Activated naive CD4-positive, alpha-beta T cell treated with anti-CD3 and anti-CD28 coated beads for 36 hours (primary cell): ENCODE results near the gene PSMB7. TPM values are rescaled to one million over a fixed set of nuclear protein-coding genes. Genes with fewer than 3 reads are reported as not detected.

ENCODE experiments used
- CTCF ChIA-PET: fragments of 350-600 bp; sonication (Branson Sonifier 250); formaldehyde crosslinking; loops from one replicate; lab custom pipeline; 2021; ENCODE audit warnings: antibody characterized with exemption; lab: Charles Lee
- DNase-seq: peaks from one replicate; pipeline ENCODE4 v3.0.0-alpha.2; 2020
- H3K27ac Mint-ChIP-seq: one replicate; pipeline ENCODE4 v1.8.0; 2021; ENCODE audit warnings: mild to moderate bottlenecking, mixed read lengths
- H3K27me3 Mint-ChIP-seq: one replicate; pipeline ENCODE4 v1.8.0; 2021; ENCODE audit warnings: low read depth, mixed read lengths
- H3K36me3 Mint-ChIP-seq: one replicate; pipeline ENCODE4 v1.8.0; 2021; ENCODE audit warnings: low read depth, mixed read lengths
- H3K4me1 Mint-ChIP-seq: one replicate; pipeline ENCODE4 v1.8.0; 2021; ENCODE audit warnings: low read depth, mixed read lengths
- H3K4me3 Mint-ChIP-seq: one replicate; pipeline ENCODE4 v1.8.0; 2021; ENCODE audit warnings: mild to moderate bottlenecking, moderate library complexity, mixed read lengths
- H3K9me3 Mint-ChIP-seq: one replicate; pipeline ENCODE4 v1.8.0; 2021; ENCODE audit warnings: mixed read lengths
- intact Hi-C: fragments of 100-400 bp; cut with micrococcal nuclease; formaldehyde crosslinking; loops from one replicate; pipeline ENCODE4 v1.15.1; 2023
- total RNA-seq, 2 experiments: library from RNA; stranded (reverse); gene quantifications; one replicate each; pipeline ENCODE4 v1.2.3, GENCODE V29; 2021

Gene PSMB7
- total RNA-seq, 2 experiments from 2014 or later, result 161 to 167 TPM

- DNase-seq, result no peak
- H3K4me1 Mint-ChIP-seq, result peaks cover 28% of the 10 kb centered on the region
- H3K36me3 Mint-ChIP-seq, result peaks cover 17% of the 10 kb centered on the region
- intact Hi-C loops, result no loop called here
- H3K4me3 Mint-ChIP-seq, result no peak overlapping the region
- H3K9me3 Mint-ChIP-seq, result no peaks in the 10 kb centered on the region
- H3K27ac Mint-ChIP-seq, result no peak overlapping the region
- CTCF ChIA-PET, result interaction anchor here (0.6 kb wide), 2 partner anchors 353 to 937 kb away, joined by 3 to 7 read pairs; no protein-coding TSS in a partner anchor
- no peaks in the 10 kb centered on the region for H3K27me3 Mint-ChIP-seq
Observed at GRCh38 chr9:124386201-124386600, 29.0 kb downstream of the PSMB7 start.

GRCh38 chr9:124385623-124386022, 29.6 kb downstream of the PSMB7 start:
- no peak for DNase-seq
- H3K4me3 Mint-ChIP-seq, result no peak overlapping the region
- no peaks in the 10 kb centered on the region for H3K27me3 Mint-ChIP-seq
- intact Hi-C loops, result no loop called here
- peaks cover 25% of the 10 kb centered on the region for H3K4me1 Mint-ChIP-seq
- peaks cover 17% of the 10 kb centered on the region for H3K36me3 Mint-ChIP-seq
- H3K9me3 Mint-ChIP-seq, result no peaks in the 10 kb centered on the region
- H3K27ac Mint-ChIP-seq, result no peak overlapping the region
- CTCF ChIA-PET, result no interaction called here

- H3K36me3 Mint-ChIP-seq, result peaks cover 22% of the 10 kb centered on the region
- CTCF ChIA-PET, result interaction anchor here (0.5 kb wide), 1 partner anchor 125 kb away, joined by 3 read pairs; no protein-coding TSS in a partner anchor
Observed at GRCh38 chr9:124384846-124385245, 30.4 kb downstream of the PSMB7 start.

DNA sequence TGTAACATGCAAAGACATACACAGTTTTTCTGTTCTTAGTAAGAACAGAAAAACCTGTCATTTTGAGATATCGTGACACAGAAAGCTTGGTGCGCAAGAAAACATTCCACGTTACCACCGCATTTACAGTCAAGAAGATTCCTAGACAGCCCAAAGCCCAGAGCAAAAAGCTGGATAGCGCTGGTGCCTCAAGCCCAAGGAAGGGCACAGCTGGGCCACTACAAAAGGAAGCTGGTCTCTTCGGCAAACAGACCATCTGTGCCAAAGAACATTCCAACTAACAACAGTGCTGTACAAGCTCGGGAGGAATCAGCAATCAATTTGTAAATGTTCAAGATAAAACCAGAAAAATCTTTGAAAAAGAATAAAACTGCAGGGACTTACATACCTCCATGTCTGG, 31.0 kb downstream of the PSMB7 start:
- no peaks in the 10 kb centered on the region for H3K27me3 Mint-ChIP-seq
- CTCF ChIA-PET, result interaction anchor here (0.5 kb wide), 1 partner anchor 125 kb away, joined by 3 read pairs; no protein-coding TSS in a partner anchor
- intact Hi-C loops, result no loop called here
- H3K9me3 Mint-ChIP-seq, result no peaks in the 10 kb centered on the region
- H3K4me1 Mint-ChIP-seq, result peaks cover 21% of the 10 kb centered on the region
- DNase-seq, result no peak
- no peak overlapping the region for H3K27ac Mint-ChIP-seq
- peaks cover 19% of the 10 kb centered on the region for H3K36me3 Mint-ChIP-seq
- no peak overlapping the region for H3K4me3 Mint-ChIP-seq

More at GRCh38 chr9:124384846-124385245, 30.4 kb downstream of the PSMB7 start:
- Mint-ChIP-seq H3K27ac (no peak overlapping the region), H3K4me1 (peaks cover 24% of the 10 kb centered on the region), H3K27me3 (no peaks in the 10 kb centered on the region), H3K9me3 (no peaks in the 10 kb centered on the region), H3K4me3 (no peak overlapping the region)
- intact Hi-C loops, result no loop called here
- DNase-seq, result no peak

DNA sequence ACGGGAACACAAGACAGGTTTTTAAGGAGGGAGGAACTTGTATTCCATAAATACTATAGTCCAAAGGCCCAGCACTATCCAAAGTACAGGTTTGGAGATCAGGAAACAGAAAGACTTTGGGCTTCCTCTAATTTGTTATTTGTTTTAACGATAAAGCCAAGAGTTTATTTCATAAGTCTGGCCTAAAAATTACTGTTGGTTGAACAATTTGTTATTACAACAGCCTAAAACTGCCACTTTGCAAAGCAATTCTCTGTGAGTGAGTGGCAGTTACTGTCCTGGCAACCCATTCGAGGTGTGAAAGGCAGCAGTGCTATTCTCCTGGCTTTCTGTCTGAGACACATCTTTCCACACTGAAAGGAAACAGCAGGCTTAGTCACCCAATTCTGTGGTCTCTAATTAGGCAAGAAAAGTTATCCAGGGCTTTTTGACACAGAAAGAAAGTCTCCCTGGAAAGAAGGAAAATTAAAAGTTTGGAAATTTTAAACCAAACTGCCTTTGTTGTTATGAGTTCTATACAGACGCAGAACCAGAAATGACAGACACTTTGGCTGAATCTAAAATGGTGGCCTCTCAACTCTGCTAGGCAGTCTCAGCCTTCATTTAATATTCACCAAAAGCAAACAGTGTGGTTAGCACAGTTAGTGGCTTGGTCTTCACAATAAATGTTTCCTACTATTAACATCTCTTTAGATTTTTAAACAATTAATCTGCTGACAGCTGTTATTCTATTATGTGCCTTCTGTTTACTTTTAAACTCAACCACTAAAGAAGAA, 33.9 kb downstream of the PSMB7 start:
- no peak for DNase-seq
- no peaks in the 10 kb centered on the region for H3K27me3 Mint-ChIP-seq
- H3K9me3 Mint-ChIP-seq, result no peaks in the 10 kb centered on the region
- no peak overlapping the region for H3K4me3 Mint-ChIP-seq
- H3K36me3 Mint-ChIP-seq, result peaks cover 20% of the 10 kb centered on the region
- CTCF ChIA-PET, result interaction anchor here (0.6 kb wide), 1 partner anchor 154 kb away, joined by 4 read pairs; no protein-coding TSS in a partner anchor
- peaks cover 19% of the 10 kb centered on the region for H3K4me1 Mint-ChIP-seq
- H3K27ac Mint-ChIP-seq, result no peak overlapping the region
- intact Hi-C loops, result no loop called here

DNA sequence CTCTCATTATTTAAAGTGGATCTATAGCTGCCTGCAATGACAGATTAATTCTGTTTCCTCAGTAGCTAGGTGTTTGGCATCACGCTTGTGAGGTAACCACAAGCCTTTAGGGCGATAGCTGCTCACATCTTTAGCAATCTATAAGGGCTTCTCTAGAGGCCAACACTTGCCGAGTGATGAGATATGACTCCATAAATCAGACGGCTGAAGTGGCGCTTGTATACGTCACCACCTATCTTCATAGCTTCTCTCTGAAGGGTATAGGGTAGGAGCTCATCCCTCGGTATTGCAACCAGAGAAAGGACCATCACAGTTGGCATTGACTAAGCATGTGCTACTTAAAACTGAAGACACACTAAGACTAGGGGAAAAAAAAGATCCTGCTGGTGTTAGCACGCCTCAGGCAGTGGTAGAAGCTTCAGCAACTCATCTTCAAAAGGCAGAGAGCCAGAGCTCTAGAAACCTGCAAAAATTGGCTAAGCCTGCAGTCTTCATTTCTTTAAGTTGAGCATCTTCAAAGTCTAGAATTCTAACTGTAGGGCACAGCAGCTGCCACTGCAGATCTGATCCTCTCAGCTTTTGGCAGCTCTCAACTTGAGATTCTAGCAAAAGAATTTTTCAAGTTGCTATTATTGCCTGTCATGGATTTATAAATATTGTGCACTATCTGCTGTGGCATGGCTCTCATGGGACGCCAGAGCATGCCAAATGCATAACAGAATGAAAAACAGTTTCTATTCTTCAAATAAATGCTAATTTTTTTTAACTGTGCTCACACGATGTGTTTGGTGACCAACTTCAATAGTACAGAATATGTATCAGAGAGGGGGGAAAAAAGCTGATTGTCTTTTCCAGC, 37.5 kb downstream of the PSMB7 start:
- Mint-ChIP-seq H3K9me3 (no peaks in the 10 kb centered on the region), H3K4me3 (no peak overlapping the region), H3K36me3 (peaks cover 18% of the 10 kb centered on the region), H3K27ac (no peak overlapping the region), H3K27me3 (no peaks in the 10 kb centered on the region), H3K4me1 (peaks cover 22% of the 10 kb centered on the region)
- CTCF ChIA-PET, result interaction anchor here (0.6 to 1.1 kb wide), 2 partner anchors 161 to 251 kb away, joined by 3 read pairs; no protein-coding TSS in a partner anchor
- DNase-seq, result no peak
- intact Hi-C loops, result no loop called here

DNA sequence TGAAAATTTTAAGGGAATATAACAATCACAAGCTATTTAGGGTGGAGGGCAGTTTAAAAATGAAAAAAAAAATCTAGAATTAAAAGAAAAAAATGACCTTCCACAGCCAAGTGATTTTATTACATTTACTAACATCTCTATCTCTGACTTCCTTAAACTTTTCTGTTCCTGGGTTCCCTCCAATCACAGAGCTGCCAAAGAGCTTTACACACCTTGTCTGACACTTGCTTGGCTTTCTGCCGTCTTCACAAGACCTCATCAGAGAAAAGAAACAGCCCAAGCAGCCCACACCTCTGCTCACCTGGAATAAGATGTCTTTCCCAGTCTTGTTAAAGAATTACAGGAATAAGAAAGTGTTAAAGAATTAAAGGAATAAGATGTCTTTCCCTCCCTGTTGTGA, 38.9 kb downstream of the PSMB7 start:
- Mint-ChIP-seq H3K9me3 (no peaks in the 10 kb centered on the region), H3K27me3 (no peaks in the 10 kb centered on the region), H3K4me3 (no peak overlapping the region), H3K27ac (no peak overlapping the region), H3K36me3 (peaks cover 17% of the 10 kb centered on the region), H3K4me1 (peaks cover 26% of the 10 kb centered on the region)
- DNase-seq, result no peak
- intact Hi-C loops, result no loop called here
- CTCF ChIA-PET, result interaction anchor here (1.1 kb wide), 1 partner anchor 15 kb away, joined by 3 read pairs; no protein-coding TSS in a partner anchor

- peaks cover 17% of the 10 kb centered on the region for H3K36me3 Mint-ChIP-seq
- H3K4me1 Mint-ChIP-seq, result peaks cover 22% of the 10 kb centered on the region
- no peak for DNase-seq
- no peaks in the 10 kb centered on the region for H3K9me3 Mint-ChIP-seq
- H3K27me3 Mint-ChIP-seq, result no peaks in the 10 kb centered on the region
- intact Hi-C loops, result no loop called here
- H3K4me3 Mint-ChIP-seq, result no peak overlapping the region
- no peak overlapping the region for H3K27ac Mint-ChIP-seq
- CTCF ChIA-PET, result interaction anchor here (0.7 to 1.1 kb wide), 2 partner anchors 14 to 241 kb away, joined by 3 to 5 read pairs; no protein-coding TSS in a partner anchor
Observed at GRCh38 chr9:124375726-124376125, 39.5 kb downstream of the PSMB7 start.

DNA sequence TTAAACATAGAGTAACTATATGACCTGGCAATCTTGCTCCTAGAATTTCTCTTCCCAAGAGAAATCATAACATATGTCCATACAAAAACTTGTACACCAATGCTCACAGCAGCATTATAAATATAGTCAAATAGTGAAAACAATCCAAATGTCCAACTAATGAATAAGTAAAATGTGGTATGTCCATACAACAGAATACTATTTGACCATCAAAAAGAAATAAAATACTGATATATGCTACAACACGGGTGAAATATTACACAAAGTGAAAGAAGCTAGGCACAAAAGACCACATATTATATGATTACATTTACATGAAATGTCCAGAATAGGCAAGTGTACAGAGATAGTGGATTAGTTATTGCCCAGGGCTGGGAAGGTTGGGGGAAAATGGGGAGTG, 41.4 kb downstream of the PSMB7 start:
- no peaks in the 10 kb centered on the region for H3K9me3 Mint-ChIP-seq
- peaks cover 10% of the 10 kb centered on the region for H3K36me3 Mint-ChIP-seq
- H3K27ac Mint-ChIP-seq, result no peak overlapping the region
- H3K4me3 Mint-ChIP-seq, result no peak overlapping the region
- no peaks in the 10 kb centered on the region for H3K27me3 Mint-ChIP-seq
- intact Hi-C loops, result no loop called here
- H3K4me1 Mint-ChIP-seq, result peaks cover 17% of the 10 kb centered on the region
- DNase-seq, result no peak
- CTCF ChIA-PET, result no interaction called here

DNA sequence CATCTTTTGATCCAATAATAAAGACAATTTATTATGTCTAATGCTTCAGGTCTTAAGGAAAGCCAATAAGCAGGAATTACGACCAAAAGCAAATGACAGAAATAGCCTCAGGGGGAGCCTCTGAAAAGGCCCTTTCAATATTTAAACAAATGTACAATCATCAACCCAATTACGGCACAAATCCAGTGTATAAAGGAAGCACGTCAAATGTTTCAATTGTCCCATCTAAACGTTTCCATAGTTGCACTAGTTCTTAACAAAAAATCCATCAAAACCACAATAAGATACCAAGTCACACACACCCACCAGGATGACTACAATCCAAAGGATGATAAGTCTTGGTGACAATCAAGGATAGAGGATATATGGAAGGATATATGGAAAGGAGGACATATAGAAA, 41.9 kb downstream of the PSMB7 start:
- Mint-ChIP-seq H3K4me1 (peaks cover 19% of the 10 kb centered on the region), H3K27ac (no peak overlapping the region), H3K9me3 (no peaks in the 10 kb centered on the region), H3K4me3 (no peak overlapping the region), H3K27me3 (no peaks in the 10 kb centered on the region), H3K36me3 (peaks cover 10% of the 10 kb centered on the region)
- CTCF ChIA-PET, result no interaction called here
- intact Hi-C loops, result no loop called here
- DNase-seq, result no peak

DNA sequence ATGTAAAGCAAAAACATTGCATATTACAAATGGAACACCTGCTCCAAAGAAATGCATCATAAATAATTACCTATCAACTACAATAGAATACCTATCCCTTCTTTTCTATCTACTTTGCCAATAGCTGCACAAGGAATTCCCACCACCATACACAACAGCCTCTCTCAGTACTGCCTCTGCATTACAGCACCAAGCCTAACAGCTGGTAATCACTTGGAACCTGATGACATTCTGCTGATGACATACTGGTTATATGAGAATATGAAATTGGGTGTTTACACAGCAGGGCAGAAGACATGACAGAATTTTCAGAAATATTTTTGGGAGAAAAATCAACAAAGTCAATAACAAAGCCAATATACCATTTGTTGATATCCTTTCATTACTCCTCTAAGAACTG, 43.2 kb downstream of the PSMB7 start:
- no peak overlapping the region for H3K27ac Mint-ChIP-seq
- H3K27me3 Mint-ChIP-seq, result no peaks in the 10 kb centered on the region
- CTCF ChIA-PET, result no interaction called here
- H3K4me3 Mint-ChIP-seq, result no peak overlapping the region
- no peaks in the 10 kb centered on the region for H3K9me3 Mint-ChIP-seq
- peaks cover 25% of the 10 kb centered on the region for H3K4me1 Mint-ChIP-seq
- H3K36me3 Mint-ChIP-seq, result peaks cover 10% of the 10 kb centered on the region
- intact Hi-C loops, result no loop called here
- DNase-seq, result no peak

- H3K27ac Mint-ChIP-seq, result no peak overlapping the region
- intact Hi-C loops, result no loop called here
- H3K4me3 Mint-ChIP-seq, result no peak overlapping the region
- no peak for DNase-seq
- H3K4me1 Mint-ChIP-seq, result peaks cover 32% of the 10 kb centered on the region
- CTCF ChIA-PET, result no interaction called here
- peaks cover 10% of the 10 kb centered on the region for H3K36me3 Mint-ChIP-seq
- H3K9me3 Mint-ChIP-seq, result no peaks in the 10 kb centered on the region
- no peaks in the 10 kb centered on the region for H3K27me3 Mint-ChIP-seq
Observed at GRCh38 chr9:124370896-124371582, 44.2 kb downstream of the PSMB7 start.
